Immature natural killer cell (primary cell): Measurements from ENCODE around the gene NHLH2. TPM values are rescaled to one million over a fixed set of nuclear protein-coding genes. Genes with fewer than 3 reads are reported as not detected.

Experiments used
- DNase-seq, 3 donors: peaks; one replicate each; pipeline ENCODE4 v3.0.0; 2022; ENCODE audit warnings: mixed read lengths in 1 of 3
- H3K27ac Mint-ChIP-seq, 6 donors: one replicate each; pipeline ENCODE4 v1.8.0; 2020; ENCODE audit warnings: mixed read lengths in 6 of 6, mild to moderate bottlenecking in 5 of 6, inconsistent platforms in 4 of 6, moderate library complexity in 3 of 6
- H3K27me3 Mint-ChIP-seq, 3 donors: one replicate each; pipeline ENCODE4 v1.8.0; 2020 to 2021; ENCODE audit warnings: low read depth in 3 of 3, mild to moderate bottlenecking in 3 of 3, mixed read lengths in 3 of 3, moderate library complexity in 3 of 3, inconsistent platforms in 1 of 3
- H3K36me3 Mint-ChIP-seq, 3 donors: one replicate each; pipeline ENCODE4 v1.8.0; 2020; ENCODE audit warnings: mixed read lengths in 3 of 3, inconsistent platforms in 2 of 3, mild to moderate bottlenecking in 2 of 3
- H3K4me1 Mint-ChIP-seq, 2 donors: one replicate each; pipeline ENCODE4 v1.8.0; 2020; ENCODE audit warnings: inconsistent platforms in 2 of 2, mild to moderate bottlenecking in 2 of 2, mixed read lengths in 2 of 2, moderate library complexity in 1 of 2
- H3K4me3 Mint-ChIP-seq, 5 donors: one replicate each; pipeline ENCODE4 v1.8.0; 2020; ENCODE audit warnings: mild to moderate bottlenecking in 5 of 5, mixed read lengths in 5 of 5, inconsistent platforms in 3 of 5, moderate library complexity in 3 of 5
- H3K9me3 Mint-ChIP-seq, 6 donors: one replicate each; pipeline ENCODE4 v1.8.0; 2020; ENCODE audit warnings: mild to moderate bottlenecking in 6 of 6, mixed read lengths in 6 of 6, inconsistent platforms in 4 of 6, moderate library complexity in 3 of 6
- polyA plus RNA-seq, 3 donors: library from polyadenylated mRNA; unstranded; fragments of 300-500 nt; fragmentation: Illumina TruSeq; gene quantifications; one replicate each; pipeline ENCODE4 v1.2.3, GENCODE V29; 2021

NHLH2 gene
- polyA plus RNA-seq, 3 donors from 2014 or later = not detected

DNA sequence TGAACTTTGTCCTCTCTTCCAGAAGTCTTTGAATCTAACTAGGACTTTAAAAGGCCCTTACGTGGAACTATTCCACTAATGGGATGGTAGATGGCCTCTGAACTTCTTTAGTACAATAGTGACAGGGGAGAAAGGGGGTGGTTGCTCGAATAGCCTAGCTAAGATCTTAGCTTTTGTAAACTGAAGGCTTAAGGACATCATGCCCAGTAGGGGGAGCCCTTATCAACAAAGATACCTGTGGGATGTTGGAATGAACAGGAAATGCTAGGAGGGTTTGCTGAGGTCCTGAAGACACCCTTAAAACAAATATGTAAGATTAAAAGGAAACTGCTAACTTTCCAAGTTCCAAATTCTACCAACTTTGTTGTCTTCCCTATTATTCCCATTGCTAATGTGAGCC lies 33.2 kb downstream of the NHLH2 start:
- Mint-ChIP-seq H3K4me3 (no peak overlapping the region), H3K9me3 (no peaks in the 10 kb centered on the region), H3K36me3 (no peaks in the 10 kb centered on the region), H3K27me3 (peaks cover 2 to 7% (median 2%) of the 10 kb centered on the region in 3 donors), H3K27ac (no peak overlapping the region), H3K4me1 (no peaks in the 10 kb centered on the region)
- peak; percentile 40 to 46 (median 40) for DNase-seq

DNA sequence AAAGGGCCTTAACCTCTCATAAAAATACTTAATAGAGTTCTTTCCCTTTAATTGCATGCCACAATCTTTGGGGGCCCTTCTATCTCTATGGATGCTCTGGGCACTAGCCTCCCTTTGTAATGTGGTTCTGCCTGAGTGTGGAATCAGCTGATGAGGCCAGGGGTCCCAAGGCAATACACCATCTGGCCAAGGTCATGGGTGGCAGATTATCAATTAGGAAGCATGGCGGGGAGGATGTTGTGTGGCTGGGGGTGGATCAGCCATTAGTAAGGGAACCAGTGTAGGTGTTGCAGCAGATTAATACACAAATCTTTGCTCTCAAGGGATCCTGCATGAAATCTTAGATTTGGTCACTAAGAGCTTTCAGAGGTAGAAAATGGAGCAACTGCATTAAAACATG lies 35.3 kb downstream of the NHLH2 start:
- Mint-ChIP-seq H3K9me3 (no peaks in the 10 kb centered on the region), H3K4me1 (no peaks in the 10 kb centered on the region), H3K4me3 (no peak overlapping the region), H3K36me3 (no peaks in the 10 kb centered on the region), H3K27me3 (peaks cover under 1 to 7% (median 2%) of the 10 kb centered on the region in 3 donors), H3K27ac (no peak overlapping the region)
- DNase-seq = no peak

DNA sequence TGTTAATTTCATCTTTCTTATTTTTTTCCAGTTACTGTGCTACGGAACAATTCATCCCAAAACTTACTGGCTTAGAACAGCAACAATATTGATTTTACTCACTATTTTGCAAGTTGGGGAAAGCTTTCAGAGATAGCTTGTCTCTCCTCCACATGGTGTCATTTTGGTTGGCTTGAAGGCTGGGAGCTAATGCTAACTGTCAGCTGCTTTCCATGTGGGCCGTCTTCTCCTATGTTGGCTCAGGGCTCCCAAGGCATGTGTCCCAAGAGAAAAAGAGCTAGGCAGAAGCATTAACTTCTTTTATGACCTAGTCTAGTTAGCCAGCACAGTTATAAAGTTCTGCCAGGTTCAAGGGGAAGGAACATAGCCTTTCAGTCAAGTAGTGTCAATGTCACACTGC lies 38.5 kb downstream of the NHLH2 start:
- no peak overlapping the region for H3K4me3 Mint-ChIP-seq

DNA sequence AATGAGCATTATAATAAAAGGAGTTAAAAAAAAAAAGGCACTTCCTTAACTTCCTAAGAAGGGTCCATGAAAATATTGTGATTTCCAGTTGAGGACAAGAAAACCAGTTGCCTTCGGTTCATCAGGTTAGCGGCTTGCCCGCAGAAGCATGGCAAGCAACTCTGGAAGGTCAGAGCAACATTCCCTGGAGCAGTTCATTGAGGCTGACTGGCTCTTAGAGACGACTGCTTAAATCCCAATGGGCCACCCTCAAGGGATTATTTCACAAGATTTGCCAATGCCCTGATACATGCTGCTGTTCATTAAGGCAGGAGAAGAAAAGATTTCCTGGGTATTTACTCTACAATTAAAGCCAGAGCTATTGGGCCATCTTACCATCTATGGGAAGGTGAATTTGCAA lies 43.4 kb downstream of the NHLH2 start:
- Mint-ChIP-seq H3K9me3 (no peaks in the 10 kb centered on the region), H3K4me1 (no peaks in the 10 kb centered on the region), H3K4me3 (no peak overlapping the region), H3K27me3 (peaks cover 2 to 9% (median 3%) of the 10 kb centered on the region in 3 donors), H3K27ac (no peak overlapping the region), H3K36me3 (no peaks in the 10 kb centered on the region)
- no peak for DNase-seq

More for the DNA sequence above, 38.5 kb downstream of the NHLH2 start:
- H3K4me1 Mint-ChIP-seq = no peaks in the 10 kb centered on the region
- H3K9me3 Mint-ChIP-seq = no peaks in the 10 kb centered on the region
- no peak for DNase-seq
- peaks cover 0 to 9% (median 0%) of the 10 kb centered on the region in 3 donors for H3K27me3 Mint-ChIP-seq
- no peaks in the 10 kb centered on the region for H3K36me3 Mint-ChIP-seq
- no peak overlapping the region for H3K27ac Mint-ChIP-seq

DNA sequence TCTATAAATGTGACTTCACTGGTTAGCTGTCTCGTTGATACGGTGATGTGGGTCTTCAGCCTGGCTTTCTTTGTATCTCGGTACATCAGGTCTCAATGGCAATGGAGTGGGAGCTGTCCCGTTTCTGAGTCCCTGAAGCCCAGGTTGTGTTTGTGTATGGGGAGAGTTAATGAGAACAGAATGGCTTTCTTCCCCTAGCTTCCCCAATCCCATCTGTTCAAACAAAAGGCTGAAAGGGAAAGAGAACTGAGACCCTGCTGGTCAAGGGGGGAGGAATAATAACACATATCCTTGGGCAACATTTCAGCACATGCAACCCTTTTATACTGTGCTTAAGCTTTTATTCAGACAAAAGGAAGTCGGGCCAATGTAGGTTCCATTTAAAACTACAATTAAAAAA lies 44.0 kb downstream of the NHLH2 start:
- Mint-ChIP-seq H3K27me3 (peaks cover 2 to 9% (median 6%) of the 10 kb centered on the region in 3 donors), H3K27ac (no peak overlapping the region)
- no peak for DNase-seq

DNA sequence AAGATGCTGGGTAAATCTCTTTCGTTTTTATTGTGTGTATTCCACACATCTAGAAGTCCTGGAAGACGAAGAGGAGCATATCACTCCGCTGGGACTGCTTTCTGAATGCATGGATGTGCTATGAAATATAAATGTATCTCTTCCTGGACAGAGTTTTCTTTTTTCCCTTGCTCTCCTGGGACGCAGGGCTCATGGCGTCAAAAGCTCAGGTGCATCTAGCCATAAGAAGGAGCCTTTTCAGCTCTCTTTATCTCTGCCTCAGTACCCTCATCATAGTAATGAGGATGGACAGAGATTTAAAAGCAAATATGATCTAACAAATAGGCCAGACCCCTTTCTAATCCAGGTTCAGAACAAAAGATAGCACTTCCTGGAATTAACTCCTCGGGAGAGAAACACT lies 44.9 kb downstream of the NHLH2 start:
- no peaks in the 10 kb centered on the region for H3K9me3 Mint-ChIP-seq
- peaks cover 2 to 9% (median 6%) of the 10 kb centered on the region in 3 donors for H3K27me3 Mint-ChIP-seq
- no peaks in the 10 kb centered on the region for H3K36me3 Mint-ChIP-seq
- no peak overlapping the region for H3K4me3 Mint-ChIP-seq
- DNase-seq = no peak
- no peak overlapping the region for H3K27ac Mint-ChIP-seq
- H3K4me1 Mint-ChIP-seq = no peaks in the 10 kb centered on the region

More for the DNA sequence above, 44.0 kb downstream of the NHLH2 start:
- H3K36me3 Mint-ChIP-seq = no peaks in the 10 kb centered on the region
- H3K9me3 Mint-ChIP-seq = no peaks in the 10 kb centered on the region
- no peak overlapping the region for H3K4me3 Mint-ChIP-seq
- H3K4me1 Mint-ChIP-seq = no peaks in the 10 kb centered on the region

DNA sequence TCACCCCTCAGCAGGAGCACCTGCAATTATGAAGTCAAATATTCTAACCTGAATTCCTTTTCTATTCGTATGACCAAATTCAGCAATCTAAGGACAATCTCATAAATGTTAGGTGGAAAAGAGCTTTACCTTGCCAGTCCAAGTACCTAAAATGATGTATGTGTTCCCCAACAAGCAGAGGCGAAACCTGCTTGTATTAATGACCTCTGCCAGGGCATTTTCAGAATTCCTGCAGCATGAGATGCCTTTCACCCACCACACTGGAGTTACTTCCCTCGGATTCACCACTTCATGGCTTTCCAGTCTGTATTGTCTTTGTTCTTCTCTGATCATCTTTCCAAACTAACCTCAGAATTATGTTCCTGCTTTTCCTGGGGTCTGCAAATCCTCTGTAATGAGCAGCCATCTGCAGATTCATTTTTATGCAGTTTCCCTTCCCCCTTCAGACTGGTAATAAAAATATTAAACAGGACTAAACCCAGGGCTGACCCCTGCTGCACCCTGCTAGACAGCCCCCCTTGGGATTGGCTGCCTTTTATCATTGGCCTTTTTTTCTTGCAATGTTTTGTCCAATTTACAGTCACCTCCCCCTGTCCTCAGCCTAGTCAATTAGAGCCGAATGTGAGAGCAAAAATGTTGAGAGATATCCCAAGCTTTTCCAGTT lies 45.8 kb downstream of the NHLH2 start:
- no peak for DNase-seq
- Mint-ChIP-seq H3K4me3 (no peak overlapping the region), H3K9me3 (no peaks in the 10 kb centered on the region), H3K4me1 (no peaks in the 10 kb centered on the region), H3K27ac (no peak overlapping the region), H3K27me3 (peaks cover 2 to 9% (median 6%) of the 10 kb centered on the region in 3 donors), H3K36me3 (no peaks in the 10 kb centered on the region)

DNA sequence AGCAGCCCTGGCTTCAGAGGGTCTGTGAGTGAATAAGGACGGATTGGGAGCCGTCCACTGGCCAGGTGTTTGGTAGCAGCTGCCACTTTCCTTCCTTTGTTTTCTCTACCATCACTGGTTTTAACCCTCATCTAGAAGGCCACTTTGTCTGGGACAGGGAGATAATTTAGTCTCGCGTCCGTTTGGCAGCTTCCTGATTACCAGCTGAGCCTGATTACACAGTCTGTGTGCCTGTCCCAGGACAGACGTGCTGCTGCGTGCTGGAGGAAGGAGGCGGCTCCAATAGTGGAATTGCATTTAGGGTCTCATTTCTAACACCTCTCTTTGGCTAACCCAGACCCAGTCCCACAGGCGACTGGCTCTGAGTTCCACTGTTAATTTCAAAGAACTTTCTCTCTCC lies 47.8 kb downstream of the NHLH2 start:
- no peaks in the 10 kb centered on the region for H3K36me3 Mint-ChIP-seq
- no peak overlapping the region for H3K4me3 Mint-ChIP-seq
- peaks cover 2 to 9% (median 5%) of the 10 kb centered on the region in 3 donors for H3K27me3 Mint-ChIP-seq
- no peak overlapping the region for H3K27ac Mint-ChIP-seq
- H3K9me3 Mint-ChIP-seq = no peaks in the 10 kb centered on the region
- DNase-seq = no peak
- no peaks in the 10 kb centered on the region for H3K4me1 Mint-ChIP-seq

DNA sequence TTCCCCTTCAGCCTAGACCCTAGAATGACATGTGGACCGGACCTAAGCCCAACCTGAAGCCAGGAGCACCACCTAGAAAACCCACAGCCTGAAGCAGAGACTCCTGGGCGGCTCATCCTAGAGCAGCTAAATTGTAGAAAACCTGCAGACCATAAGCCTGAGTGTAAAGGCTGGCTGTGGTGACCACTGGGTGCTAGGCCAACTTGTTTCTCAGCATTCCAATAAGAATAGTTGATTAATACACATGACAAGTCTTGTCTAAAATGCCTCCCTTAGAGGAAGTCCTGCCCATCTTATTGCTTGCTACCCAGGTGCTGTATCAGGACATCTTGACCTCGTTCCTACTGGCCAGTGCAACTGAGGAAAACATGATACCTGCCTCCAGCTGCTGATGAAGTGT lies 49.1 kb downstream of the NHLH2 start:
- Mint-ChIP-seq H3K27me3 (peaks cover 3 to 7% (median 5%) of the 10 kb centered on the region in 3 donors), H3K4me3 (no peak overlapping the region), H3K9me3 (peaks cover 0 to 7% (median 0%) of the 10 kb centered on the region in 6 donors), H3K27ac (no peak overlapping the region), H3K36me3 (no peaks in the 10 kb centered on the region), H3K4me1 (no peaks in the 10 kb centered on the region)
- no peak for DNase-seq

DNA sequence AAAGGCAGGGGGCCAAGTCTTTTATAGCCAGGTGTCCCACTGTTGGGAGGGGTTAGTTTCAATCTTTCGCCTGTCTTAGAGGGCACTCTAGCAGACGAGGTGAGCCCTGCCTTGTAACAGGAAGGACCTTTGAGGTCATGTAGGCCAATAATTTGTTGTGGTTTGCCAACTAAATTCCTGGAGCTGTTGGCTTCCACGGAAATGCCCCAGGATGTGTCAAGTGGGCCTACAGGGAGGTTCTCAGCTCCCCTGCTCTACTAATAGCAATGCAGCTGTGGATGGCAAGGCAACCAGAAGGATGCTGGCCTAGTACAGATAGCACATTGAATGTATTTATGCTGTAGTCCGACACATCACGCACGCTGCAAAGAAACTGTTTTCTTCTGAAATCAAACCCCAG lies 50.1 kb downstream of the NHLH2 start:
- Mint-ChIP-seq H3K9me3 (peaks cover 0 to 7% (median 0%) of the 10 kb centered on the region in 6 donors), H3K36me3 (no peaks in the 10 kb centered on the region), H3K4me1 (no peaks in the 10 kb centered on the region), H3K27me3 (peaks cover 5% of the 10 kb centered on the region in 3 donors), H3K4me3 (no peak overlapping the region), H3K27ac (no peak overlapping the region)
- DNase-seq = no peak

DNA sequence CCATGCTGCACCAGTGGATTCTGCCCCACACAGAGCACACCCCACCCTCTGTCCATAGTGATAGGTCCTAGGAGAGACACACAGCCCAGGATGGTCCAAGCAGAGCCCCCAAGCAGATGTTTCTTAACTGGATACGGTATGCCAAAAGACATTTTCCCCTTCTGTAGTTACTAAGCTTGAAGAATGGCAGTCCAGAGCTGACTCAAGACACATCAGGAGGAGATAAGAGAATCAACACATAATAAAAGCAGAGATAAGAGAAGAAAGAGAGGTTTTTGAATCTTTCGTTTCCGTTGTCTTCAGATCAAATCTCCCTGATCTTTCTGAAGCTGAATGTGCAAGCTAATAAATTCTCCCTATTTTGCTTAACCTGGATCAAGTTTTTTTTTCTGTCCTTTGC lies 50.6 kb downstream of the NHLH2 start:
- H3K27ac Mint-ChIP-seq = no peak overlapping the region
- no peaks in the 10 kb centered on the region for H3K36me3 Mint-ChIP-seq
- no peaks in the 10 kb centered on the region for H3K4me1 Mint-ChIP-seq
- peaks cover 0 to 7% (median 0%) of the 10 kb centered on the region in 6 donors for H3K9me3 Mint-ChIP-seq
- H3K4me3 Mint-ChIP-seq = no peak overlapping the region
- H3K27me3 Mint-ChIP-seq = peaks cover 5% of the 10 kb centered on the region in 3 donors
- no peak for DNase-seq

Other genes starting within 250 kb of the NHLH2 start
- gene VANGL1, start 199.2 kb downstream of the NHLH2 start, polyA plus RNA-seq = 10 to 100 TPM; 12.5 to 19.3 (median 14.9) TPM
- gene CASQ2, start 72.4 kb downstream of the NHLH2 start, polyA plus RNA-seq = not detected
- 1 to 10 TPM in 1 of 3 donors, under 1 TPM in 2; 0.18 to 1.2 (median 0.38) TPM for gene SLC22A15, start 135.4 kb upstream of the NHLH2 start, polyA plus RNA-seq